ENCODE measurements around the gene MUC6.
A peak's percentile ranks its signal among the peaks of the same experiment; 100 is the strongest.

The MUC6 gene

DNA sequence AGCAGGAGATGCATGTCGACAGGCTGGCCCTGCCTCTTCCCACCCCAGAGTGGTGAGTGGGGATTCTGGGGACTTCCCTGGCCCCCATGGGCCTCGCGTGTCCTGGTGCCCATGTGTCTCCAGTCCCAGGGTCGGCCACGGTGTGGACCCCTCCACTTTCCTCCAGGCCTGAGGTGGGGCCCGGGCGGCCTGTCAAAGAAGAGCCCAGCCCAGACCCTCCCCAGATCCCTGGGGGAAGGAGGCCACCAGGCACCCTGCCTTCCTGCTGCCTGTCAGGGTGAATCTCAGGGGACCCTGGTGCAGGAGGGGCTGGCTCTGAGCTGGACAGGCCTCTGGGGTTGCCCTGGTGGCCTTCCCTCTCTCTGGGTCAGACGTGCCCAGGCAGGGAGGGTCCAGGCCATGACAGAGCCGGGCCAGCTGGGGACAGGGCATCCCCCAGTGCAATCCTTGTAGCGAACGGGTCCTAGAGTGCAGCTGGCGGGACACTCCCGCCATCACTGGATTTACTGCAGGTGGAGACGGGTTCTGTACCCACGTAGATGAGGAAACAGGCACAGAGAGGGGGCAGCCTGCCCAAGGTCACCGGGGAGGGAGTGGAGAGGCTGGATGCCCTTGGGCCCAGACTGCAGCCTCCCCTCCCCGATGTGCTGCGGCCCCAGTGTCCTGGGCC is 13.5 kb upstream of the MUC6 start:
- no peak for DNase-seq

DNA sequence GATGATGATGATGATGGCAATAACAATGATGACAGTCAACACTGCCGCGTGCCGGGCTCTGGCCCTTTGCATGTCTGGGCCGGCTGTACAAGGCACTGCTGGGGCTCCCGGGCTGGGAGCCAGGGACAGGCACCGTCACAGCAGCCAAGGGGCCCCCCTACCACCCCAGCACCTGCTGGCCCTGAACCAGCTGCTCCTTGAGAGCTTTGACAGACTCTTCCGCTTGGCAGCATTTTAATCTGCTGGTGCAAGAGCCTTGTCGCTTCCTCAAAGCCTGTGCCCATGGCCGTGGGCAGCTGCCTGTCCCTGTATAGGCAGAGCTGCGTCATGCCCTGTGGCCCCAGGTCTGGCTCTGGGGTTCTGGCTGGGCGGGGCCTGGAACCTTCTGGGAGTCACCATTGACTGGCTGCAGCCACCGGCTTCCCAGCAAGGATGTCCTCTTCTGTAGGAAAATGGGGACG is 12.9 kb upstream of the MUC6 start:
- peak; percentile 45 for DNase-seq

DNA sequence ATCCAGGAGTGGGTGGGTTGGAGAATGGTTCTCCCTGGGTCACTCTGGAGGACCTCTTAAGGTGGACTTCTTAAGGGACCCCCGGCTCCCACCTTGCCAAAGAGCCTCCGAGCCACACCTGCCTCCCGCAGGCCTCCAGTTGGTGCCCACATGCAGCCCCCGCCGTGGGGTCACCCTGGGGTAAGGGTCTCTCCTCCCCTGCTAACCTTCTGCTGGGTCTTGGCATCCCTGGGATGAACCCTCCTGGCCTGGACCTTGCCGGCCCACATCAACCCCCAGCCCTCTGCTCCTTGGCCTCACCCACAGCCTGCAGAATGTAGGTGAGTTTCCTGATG is 12.5 kb upstream of the MUC6 start:
- DNase-seq, result no peak

DNA sequence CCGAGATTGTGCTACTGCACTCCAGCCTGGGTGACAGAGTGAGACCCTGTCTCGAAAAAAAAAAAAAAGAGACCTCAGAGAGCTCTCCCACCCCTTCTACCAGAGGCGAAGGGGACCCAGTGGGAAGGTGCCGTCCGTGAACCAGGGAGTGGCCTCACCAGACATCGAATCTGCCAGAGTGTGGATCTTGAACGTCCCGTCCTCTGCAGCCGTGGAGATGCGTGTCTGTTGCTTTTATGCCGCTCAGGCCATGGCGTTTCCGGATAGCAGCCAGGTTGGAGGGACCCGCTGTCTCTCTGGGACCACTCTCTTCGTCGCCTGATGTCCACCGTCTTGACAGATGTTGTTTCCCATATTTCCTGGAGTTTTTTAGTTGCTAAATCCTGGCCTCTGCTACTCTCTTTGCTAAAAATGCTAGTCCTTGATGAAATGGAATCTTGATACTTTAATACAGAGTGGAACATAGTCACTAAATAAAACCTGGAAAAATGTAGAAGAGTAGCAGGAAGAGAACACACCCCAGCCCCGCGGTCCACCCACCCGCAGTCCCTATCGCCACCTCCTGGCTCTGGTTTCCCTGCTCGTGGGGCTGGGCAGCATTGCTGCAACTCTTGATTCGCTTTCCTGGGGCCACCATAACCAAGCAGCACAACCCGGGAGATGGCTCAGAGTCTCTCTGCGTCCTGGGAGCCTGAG is 12.0 kb upstream of the MUC6 start:
- no peak for DNase-seq

DNA sequence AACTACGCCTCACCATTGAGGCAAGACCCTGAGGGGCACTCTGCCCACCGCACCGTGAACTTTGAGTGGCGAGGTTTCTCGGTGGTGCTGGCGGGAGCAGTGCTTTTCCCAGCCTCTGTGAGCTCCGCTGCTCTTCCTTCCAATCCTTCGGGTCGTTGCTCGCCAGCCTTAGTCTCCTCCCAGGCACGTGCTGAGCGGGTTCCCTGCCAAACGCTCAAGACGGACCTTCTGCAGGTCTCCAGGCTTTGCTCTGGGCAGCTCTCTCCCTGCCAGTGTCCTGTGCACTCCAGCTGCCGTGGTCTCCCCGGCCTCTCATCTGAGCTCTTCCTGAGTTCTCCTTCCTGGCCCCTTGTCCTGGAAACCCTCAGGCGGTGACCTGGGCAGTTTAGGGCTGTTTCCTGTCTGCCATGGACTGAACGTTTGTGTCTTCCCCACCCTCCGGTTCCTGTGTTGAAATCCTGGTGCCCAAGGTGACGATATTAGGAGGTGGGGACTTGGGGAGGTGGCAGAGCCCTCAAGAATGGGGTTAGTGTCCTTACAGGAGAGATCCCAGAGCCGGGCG is 11.2 kb upstream of the MUC6 start:
- no peak for DNase-seq

DNA sequence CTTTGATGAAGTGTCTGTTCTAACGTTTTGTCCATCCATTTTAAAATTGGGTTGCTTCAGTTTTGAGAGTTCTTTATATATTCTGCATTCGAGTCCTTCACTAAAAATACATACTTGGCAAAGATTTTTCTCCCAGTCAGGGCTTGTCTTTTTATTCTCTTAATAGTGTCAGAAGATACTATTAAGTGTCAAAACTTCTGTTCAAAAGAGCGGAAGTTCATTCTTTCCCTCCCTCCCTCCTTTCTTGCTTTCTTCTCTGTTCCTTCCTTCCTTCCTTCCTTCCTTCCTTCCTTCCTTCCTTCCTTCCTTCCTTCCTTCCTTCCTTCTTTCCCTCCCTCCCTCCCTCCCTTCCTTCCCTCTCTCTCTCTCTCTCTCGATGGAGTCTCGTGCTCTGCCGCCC is 7.6 kb upstream of the MUC6 start:
- no peak for DNase-seq

DNA sequence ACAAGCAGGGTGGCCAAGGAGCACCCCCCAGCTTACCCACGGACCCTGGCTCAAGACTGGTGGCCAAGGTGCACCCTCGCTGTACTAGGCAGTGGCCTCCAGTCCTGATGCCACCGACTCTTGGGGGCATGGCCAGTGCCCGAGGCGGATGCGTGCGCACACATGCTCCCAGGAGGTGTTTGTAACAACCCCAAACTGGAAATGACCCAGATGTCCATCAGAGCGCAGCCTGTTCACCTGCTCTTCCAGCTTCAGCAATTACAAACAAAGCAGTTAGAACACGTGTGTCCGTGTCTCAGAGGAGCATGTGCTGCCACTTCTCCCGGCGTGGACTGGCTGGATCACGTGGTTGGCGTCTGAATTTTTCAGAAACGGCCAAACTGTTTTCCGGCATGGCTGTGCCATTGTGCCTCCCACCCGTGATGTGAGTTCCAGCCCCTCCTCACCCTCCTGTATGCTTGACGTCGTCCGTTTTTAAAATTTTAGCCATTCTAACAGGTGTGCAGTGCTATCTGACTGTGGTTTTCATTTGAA is 7.1 kb upstream of the MUC6 start:
- DNase-seq, result no peak

DNA sequence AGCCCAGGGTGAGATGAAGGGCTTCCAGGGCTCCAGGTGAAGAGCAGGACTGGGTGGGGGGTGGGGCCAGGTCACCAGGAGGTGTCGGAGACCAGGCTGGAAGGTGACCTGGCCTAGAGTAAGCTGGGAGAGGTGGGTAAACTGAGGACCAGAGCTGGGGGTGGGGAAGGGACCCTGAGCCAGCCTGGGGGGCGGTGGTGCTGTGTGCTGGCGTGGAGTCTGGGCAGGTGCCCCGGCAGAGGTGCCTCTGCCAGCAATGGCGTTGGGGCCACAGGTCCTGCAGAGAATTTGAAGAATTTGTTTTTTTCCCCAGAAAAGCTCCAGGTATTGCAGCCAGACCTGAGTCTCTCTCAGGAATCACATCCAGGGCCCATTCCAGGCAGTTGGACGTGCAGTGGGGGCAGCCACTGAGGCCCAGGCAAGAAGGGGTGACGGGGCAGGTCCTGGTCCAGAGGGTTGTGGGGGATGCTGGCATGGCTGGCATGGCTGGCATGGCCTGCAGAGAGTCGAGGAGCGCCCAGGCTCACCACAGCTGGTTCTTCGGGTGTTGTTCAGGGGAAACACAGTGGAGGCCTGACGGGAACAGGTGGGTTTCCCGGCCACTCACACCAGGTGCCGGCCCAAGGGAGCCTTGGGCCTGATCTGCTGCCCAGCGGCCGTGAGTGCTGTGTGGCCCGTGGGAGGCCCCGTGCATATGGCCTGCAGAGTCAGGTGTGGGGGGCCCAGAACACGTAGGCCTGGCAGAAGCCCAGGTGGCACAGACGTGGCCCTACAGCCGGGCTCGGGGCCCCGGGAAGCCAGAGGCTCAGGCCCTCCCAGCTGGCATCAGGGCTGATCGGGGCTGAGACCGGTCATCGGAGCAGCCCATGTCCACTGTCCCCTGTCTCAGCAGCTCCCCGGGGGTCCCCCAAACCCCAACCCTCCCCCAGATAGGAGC is 6.4 kb upstream of the MUC6 start:
- DNase-seq, result no peak

DNA sequence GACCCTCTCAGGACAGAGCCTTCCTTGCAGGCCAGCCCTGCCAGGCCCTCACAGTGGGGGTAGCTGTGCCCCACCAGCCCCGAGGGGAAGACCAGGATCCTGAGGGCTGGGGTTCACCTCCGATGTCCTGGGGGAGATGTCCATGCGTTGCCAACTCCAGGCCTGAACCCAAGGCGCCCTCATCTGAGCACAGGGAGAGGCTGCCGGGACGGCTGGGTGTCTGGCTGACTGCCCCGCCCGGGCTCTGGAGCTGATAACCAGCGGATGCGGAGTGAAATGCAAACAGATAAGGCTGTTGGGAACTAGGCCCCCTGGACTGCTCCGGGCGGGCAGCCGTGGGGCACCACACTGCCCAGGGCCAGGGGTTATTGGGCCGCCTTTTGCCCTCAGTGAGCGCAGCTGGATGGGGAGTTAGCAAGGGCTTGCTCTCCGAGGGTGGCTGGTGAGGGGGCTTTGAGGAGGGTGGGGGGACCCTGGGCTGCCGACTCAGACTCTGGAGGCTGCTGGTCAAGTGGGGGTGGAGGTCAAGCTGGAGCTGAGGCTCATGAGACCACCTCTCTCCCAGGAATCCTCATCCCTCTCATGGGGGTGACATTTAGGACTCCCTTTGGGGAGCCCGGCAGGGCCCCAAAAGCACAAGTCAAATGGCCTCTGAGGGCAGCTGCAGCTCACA is 5.6 kb upstream of the MUC6 start:
- no peak for DNase-seq

DNA sequence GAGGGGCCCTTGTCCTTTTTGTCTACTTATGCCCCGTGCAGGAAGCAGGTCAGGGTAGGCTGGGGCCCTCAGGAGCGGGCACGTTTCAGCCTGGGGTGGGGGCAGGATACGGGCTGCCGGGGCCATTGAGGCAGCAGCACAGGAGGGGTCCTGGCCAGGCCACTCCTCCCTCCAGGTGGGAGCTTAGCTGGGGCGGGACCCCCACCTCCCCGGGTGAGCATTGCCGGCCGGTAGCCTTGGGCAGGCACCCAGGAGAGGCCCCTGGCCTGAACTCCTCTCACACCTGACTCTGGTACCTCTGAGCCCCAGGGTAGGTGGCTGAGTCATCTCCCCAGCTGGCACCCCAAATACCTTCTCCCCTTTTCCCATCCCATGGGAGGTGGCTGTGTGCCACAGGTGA is 5.0 kb upstream of the MUC6 start:
- DNase-seq, result no peak

DNA sequence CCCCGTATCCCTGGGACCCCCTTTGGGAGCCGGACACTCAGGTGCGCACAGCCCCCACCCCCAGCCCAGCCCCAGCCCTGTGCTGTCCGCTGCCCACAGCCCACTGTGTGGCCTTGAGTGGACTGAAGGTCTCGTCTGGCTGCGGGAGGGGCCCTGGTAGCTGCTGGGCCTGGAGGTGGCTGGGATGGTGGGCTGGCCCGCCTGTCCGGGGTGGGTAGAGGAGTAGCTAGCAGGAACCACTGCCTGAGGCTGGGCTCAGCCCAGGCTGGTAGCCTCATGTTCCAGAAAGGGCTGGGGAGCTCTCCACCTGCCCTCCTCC is 4.6 kb upstream of the MUC6 start:
- DNase-seq, result no peak

DNA sequence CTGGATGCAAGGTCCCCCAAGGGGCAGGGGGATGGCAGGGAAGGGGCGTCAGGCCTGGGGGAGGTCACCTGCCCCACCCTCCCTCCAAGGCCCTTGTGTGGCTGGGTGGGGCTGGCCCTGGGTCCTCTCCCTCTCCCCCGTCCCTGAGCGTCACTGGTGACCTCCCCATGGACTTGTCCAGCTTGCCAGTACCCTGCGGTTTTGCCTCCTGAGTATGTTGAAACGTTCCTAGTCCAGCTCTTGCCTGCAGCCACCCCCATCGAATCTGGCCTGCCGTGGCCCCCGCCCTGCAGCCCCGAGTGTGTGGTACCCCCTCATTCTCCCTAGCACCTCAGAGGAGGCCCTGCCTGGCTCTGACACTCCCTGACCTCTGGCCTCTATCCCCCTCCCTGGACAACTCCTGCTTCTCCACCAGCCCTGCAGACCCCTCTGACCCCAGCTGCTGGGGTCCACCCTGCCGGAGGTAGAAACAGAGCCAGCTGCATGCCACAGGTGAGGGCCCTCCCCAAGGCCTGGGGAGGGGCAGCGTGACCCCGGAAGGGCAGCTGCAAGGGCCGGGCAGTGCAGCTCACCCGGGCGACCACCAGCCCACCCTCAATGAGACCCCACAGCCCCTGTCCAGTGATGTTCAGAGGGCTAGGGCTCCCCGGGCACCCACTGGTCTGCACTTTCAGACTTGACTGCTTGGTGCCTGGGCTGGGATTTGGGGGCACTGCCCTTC is 4.1 kb upstream of the MUC6 start:
- DNase-seq, result no peak

DNA sequence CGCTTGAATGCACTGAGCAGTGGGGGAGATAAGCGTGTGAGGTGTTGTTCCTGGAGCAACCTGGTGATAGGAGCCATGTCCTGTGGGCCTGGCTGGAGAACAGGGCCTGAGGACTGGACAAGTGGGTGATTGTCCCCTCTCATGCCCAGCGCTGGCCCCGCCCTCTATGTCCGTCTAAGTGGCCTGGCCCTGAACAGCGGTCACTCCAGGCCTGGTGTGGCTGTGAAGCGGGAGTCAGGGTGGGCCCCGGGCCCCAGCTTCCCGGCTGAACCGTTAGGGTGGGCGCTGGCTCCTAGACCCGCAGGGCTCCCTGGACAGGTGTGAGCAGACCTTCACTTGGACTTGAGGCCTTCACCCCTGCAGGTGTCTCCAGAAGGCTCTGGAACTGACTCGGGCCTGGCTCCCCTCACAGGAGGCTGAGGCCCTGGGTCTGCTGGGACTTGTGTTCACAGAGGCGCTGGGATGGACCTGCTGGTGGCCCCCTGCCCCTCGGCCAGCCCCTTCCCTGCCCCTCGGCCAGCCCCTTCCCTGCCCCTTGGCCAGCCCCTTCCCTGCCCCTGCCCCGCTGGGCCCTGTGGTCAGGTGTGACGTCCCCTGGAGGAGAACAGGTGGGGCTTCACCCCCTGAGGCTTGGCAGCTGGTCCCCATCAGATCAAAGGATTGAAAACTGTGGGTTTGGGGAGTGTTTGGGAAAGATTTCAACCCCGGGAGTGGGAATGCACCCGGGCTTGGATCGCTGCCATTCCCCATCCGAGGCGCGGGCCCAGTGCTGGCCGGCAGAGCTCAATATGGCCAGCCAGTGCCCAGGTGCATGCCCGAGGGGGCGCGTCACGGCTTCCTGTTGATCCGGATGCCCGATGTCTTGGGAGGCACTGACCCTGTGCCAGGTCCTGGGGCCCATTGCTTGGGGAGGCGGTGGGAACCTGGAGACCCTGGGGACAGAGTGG is 3.2 kb upstream of the MUC6 start:
- DNase-seq, result no peak

DNA sequence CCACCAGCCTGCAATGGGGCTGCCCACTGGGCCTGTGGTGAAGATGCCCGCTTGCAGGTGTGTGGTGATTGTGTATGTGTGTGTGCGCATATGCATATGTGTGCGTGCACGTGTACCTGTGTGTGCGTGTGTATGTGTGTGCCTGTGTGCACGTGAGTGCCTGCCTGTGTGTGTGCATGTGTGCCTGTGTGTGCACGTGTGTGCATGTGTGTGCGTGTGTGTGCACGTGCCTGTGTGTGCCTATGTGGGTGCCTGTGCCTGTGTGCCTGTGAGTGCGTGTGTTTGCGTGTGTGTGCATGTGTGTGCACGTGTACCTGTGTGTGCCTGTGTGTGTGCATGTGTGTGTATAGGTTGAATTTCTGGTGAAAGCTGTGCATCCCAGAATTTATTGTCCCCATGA is 2.4 kb upstream of the MUC6 start:
- no peak for DNase-seq

DNA sequence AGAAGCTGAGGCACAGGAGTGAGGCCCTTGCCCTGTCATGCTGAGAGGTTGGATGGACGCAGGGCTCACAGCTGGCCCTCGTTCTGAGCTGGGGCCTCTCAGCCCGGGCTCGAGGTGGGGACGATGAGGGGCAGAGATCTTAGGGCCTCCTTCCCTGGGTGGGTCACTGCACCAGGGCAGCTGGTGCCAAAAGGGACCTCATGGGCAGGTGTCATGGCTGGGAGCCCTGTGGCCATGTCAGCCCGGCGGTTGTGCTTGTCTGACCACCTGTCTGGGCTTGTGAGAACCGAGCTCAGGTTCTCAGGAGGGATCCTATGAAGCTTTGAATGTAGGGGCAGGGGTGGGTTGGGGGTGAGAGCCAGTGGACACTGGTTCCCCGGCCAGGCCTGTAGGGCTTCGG is 1.8 kb upstream of the MUC6 start:
- DNase-seq, result no peak

DNA sequence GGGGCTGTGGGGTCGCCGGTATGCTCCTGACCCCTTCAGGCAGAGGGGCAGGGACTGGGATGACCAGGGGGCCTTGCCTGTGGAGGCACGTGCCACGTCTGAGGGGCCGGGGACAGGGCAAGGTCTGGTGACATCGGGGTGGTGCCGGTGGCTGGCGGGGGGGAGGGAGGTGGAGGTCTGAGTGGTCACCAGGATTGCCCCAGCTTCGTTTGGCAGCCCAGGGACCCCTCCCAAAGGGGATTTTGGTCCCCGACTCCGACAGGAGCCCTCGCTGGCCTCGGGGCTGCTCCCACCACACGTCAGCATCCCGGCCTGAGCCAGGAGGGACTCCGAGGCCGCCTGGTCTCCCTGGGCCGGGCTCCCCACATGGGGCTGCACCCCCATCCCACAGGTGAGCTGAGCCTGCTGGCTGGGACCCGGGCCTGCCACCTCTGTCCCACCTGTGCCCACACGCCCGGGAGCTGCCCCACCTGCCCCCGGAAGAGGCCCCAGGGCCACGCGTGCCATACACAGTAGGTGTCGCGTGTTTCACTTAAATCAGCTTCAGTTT is 1.1 kb upstream of the MUC6 start:
- no peak for DNase-seq

DNA sequence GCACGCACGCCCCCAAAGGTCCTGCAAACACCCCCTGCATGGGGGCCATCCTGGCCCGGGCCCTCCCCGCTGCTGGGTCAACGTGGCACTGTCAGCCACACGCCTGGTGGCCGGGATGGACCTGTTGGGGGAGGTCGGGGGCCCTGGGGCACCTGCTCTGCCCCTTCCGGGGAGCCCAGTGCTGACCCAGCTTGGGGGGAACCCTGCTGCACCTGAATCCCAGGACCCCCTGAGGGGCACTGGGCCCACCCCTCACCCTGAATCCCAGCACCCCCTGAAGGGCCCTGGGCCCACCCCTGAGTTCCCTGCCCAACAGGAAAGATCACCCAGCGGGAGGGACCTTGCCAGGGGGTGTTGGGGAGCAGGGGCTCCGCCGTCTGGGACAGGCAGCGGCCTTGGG is 413 bp upstream of the MUC6 start:
- no peak for DNase-seq

DNA sequence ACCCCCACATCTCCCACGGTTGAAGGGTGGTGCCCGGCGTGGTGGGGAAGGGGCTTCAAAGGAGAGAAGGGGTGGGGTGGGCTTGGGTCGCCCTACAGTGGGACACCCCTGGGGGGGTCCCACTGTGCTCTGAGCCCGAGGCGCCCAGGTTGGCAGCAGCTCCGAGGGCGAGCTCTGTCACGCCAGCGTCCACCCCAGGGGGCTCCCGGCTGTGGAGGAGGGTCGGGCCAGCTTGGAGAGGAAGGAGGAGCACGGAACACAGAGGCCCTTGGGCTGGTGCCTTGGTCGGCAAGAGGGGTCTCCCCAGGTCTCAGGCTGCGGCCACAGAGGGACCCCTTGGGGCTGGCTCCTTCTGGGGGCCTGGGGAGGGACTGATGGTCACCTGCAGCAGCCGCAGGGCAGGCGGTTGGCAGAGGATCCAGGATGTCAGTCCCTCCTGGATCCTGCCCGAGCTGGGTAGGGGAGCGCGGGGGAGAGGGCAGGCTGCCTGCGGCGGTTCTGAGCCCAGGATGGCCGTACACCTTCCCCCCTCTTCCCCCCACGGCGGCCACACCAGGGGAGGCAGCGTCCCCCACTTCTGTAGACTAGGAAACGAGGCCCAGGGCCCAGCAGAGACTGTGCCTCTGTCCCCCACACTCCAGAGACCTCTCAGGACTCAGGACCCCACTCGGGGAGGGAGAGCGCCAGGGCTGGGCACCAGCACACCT is 788 bp downstream of the MUC6 start:
- no peak for DNase-seq

DNA sequence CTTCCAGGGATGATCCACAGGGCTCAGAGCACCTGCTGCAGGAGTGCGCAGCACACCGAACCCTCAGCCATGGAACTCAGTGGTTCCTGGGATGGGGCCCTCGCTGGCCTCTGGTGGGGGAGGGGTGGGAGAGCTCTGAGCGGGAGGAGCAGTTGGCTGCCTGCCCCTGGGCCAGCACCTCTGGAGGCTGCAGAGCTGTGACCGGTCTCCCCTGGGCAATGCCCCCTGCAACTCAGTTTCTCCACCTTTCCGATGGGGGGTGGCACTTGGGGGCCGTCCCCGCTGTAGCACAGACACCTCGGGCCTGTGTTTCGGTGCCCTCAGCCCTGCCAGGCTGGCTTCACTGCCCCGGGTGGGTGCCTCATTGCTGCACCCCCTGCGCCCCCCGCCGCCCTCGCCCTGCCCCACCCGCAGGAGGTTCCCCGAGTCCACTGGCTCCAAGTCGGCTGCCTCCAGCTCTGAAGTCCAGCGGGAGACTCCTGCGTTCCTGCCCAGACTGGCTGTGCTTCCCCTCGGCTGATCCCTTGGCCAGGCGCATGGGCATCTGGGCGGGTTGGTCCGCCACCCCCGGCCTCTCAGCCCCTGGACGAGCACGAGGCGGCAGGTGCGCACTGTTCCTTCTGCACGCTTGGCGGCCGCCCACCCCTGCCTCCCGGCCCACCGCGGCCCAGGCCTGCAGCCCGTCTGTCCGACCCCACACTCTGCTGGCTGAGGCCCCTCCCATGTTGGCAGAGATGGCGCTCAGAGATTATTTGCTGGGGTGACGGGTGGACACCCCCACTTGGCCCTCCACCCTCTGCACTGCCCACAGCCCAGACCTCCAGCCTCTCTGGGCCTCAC is 1.8 kb downstream of the MUC6 start:
- no peak for DNase-seq

Data from NCI-H2171 (cell line).